DMS 273 (cell line): ENCODE data around the gene FHAD1.
A peak's percentile ranks its signal among the peaks of the same experiment; 100 is the strongest.
"Not testable (repeated sequence)": the region's sequence is repeated elsewhere in the genome, so short reads cannot be mapped to it uniquely, and the experiment has no call there.

ENCODE experiments used
- DNase-seq: peaks from one replicate; lab custom pipeline; 2025; ENCODE audit not compliant: unreplicated experiment; lab: John Stamatoyannopoulos, UW

Gene FHAD1

GRCh38 chr1:15275921-15276683, 29.1 kb downstream of the FHAD1 start:
- DNase-seq = no peak

GRCh38 chr1:15276691-15277446, 29.8 kb downstream of the FHAD1 start:
- DNase-seq = no peak

DNA sequence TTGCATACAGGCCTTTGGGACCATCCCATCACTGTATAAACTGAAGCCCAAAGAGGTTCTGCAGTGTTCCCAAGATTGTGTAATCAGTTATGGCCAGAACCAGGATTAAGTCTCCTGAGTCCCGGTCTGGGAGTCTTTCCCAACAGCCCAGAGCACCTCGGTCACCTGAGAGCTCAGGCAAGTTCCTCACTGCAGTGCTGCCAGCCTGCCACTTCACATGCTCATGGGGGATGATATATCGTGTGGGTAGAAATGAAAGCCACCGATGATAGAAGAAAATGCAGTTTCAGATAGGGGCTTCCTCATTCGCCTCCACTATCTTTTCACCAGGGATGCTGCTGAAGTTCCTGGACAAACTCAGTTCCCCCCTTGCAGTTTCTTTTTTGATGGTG, 30.4 kb downstream of the FHAD1 start:
- DNase-seq = no peak

DNA sequence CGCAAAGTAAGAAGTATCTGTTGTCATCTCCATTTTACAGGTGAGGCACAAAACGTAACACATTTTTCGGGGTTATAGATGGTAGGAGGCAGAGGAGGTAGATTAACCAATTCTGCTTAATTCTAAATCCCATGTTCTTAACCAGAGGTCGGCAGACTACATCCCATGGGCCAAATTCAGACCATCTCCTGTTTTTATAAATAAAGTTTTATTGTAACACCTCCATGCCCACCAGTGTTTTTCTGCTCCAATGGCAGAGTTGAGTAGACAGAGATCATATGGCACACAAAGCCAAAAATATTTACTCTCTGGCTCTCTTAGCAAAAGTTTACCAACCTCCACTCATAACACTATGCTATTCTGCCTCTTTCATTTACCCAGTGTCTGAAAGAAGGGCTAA, 30.9 kb downstream of the FHAD1 start:
- no peak for DNase-seq

DNA sequence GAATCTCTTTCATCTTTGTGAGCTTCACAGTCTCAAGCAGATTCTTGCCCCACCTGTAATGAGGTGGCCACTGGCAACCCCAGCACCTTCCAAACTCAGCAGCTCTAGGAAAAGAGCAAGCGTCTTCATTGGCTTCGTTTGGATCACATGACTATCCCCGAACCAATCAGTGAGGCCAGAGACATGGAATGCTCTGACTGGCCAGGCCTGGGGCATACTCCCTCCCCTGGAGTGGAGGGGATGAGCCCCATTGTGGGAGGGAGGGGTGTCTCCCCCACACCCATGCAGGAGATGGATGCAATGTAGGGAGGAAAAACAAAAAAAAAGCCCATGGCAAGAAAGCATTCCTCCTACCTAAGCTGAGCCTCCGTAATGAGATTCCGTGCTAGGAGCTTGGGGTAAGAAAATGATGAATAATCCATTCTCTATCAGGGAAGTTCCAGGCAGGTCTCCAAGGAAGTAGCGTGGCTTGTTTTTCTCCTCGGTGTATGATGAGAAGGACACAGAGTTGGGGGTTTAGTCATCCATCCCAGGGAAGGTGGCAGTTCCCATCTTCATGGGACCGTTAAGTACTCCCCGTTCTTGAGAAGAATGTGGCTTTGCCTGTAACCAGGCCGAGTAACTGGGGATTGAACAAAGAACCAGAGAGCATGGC, 32.7 kb downstream of the FHAD1 start:
- no peak for DNase-seq

- DNase-seq = no peak
Observed at GRCh38 chr1:15280416-15280815, 33.4 kb downstream of the FHAD1 start.

DNA sequence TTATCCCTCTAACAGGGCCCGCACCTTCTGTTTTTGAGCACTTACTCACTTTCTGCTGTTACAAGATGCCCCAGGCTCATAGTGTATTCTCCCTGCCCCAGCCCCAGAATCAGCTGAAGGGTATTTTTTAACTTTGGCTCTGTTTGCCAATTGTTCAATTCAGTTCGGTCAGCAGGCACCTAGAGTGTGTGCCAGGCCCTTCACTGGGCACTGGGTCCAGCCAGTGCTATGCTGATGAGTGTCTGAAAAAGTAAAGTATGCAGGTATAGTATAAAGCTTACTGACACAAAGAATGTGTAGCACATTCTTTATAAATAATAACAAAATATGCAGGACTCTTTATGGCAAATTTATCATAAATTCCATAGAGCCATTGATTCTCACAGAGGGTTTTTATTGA, 35.0 kb downstream of the FHAD1 start:
- DNase-seq = no peak

DNA sequence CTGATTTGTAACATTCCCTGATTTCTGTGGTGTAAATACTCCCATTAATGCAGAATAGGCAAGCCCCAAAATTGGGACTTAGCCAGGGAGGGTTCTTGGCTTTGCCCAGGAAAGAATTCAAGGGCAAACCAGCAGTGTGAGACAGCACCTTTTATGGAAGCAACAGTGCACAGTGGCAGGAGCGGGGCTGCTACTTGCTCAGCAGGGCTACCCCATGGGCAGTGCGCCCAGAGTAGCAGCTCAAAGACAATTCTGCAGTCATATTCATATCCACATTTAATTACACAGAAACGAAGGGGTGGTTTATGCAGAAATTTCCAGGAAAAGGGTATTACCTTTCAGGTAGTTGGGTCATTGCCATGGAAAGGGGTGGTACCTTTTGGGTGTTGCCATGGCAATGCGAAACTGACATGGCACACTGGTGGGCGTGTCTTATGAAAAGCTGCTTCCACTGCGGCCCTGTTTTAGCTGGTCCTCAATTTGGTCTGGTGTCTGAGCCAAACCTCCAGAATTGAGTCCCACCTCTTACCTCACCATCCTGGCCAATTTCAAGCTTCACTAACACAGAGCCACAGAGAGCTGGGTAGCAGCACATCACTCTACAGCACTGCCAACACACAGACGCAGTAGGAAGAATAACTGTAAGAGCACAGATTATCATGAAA, 35.9 kb downstream of the FHAD1 start:
- peak; percentile 67 for DNase-seq

DNA sequence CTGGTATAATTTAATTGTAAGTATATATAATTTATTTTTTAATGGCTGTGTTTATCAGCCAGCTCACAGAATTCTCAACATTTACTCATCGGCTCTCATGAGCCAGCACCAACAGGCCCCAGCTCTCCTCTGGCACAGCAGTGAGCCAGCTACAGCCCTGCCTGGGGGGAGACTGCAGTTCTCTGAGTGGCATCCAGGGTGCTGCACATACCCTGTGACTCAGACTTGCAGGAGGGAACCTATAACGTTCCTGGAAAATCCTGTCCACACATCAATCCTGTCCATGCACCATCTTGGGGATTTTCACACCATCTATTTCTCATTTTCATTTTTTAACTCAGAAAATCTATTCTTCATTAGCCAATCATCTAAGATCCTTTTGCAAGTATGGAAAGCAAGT, 36.5 kb downstream of the FHAD1 start:
- peak; percentile 70 for DNase-seq

GRCh38 chr1:15286452-15286851, 39.4 kb downstream of the FHAD1 start:
- no peak for DNase-seq

- DNase-seq = no peak
Observed at GRCh38 chr1:15287035-15287979, 40.3 kb downstream of the FHAD1 start.

- DNase-seq = peak; percentile 33
Observed at GRCh38 chr1:15288173-15288926, 41.3 kb downstream of the FHAD1 start.

GRCh38 chr1:15289251-15289651, 42.2 kb downstream of the FHAD1 start:
- DNase-seq = no peak

DNA sequence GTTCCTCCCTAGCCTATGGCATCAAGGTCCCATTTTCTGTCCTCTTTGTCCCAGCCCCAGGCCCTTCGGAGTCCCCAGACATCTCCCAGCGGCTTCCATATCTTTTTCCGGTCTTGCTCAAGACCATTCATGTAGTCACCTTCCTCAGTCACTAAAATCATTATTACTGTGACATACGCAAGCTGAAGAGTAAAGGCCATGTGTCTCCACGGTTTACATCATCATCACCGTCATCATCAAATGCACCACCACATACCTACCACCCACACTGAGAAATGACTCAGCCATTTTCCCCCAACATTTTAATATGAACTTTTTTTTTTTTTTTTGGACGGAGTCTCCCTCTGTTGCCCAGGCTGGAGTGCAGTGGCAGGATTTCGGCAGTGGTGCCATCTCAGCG, 43.4 kb downstream of the FHAD1 start:
- no peak for DNase-seq

GRCh38 chr1:15295696-15296095, 48.7 kb downstream of the FHAD1 start:
- DNase-seq = no peak

DNA sequence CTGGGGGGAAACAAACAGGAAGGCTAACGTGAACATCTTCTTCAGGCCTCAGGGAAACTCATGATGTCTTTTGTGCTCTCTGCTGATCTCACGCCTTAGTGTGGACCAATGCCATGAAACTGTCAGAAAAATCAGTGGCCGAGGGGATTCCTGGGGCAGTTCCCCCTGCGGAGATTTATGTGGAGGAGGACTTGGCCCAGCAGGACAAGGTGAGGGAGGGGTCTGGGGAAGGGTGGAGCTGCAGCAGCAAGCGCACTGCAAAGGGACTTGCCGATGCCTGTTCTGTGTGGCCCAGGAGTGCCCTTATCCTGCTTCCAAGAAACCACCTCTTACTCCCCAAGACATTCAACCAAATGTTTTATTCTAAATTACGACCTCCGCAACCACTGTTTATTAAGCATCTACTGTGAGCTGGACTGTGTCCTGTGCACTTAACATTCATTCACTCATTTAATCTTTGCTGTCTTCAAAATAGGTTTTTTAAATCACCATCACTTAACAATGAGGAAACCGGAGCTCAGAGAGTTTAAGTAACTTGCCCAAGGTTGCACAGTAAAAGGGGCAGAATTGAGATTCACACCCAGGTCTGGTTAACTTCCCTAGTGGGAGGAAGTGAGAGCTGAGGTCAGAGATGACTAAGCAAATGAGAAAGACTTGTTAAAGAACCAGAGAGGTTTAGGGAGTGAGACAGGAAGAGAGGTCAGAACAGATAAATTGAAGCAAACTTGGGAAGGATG, 49.7 kb downstream of the FHAD1 start:
- no peak for DNase-seq

DNA sequence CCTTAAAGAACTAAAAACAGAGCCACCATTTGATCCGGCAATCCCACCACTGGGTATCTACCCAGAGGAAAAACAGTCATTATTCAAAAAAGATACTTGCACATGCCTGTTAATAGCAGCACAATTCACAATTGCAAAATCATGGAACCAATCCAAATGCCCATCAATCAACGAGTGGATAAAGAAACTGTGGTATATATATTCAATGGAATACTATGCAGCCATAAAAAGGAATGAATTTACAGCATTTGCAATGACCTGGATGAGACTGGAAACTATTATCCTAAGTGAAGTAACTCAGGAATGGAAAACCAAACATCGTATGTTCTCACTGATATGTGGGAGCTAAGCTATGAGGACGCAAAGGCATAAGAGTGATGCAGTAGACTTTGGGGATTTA, 51.0 kb downstream of the FHAD1 start:
- DNase-seq = not testable (repeated sequence)

GRCh38 chr1:15299179-15299578, 52.2 kb downstream of the FHAD1 start:
- DNase-seq = no peak

DNA sequence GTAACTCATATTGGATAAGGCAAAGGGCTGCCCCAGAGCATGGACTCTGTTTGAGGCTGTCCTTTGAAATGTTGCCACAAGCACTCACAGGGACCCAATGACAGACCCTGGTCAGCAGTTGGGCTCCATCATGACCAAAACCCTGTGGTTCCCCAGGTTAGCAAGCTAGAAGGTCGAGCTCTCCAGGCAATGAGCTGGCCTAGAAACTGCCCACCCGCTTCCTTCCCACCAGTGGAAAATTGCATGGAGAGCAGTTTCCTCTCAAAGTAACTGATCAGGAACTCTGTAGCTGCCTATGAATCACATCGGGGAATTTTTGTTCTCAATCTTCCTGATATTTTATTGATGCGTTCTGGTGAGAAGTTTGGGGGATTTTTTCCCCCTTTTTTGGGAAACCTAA, 52.8 kb downstream of the FHAD1 start:
- DNase-seq = no peak
